GM12872 (cell line): ENCODE measurements around the gene DDIAS.

Source experiments
- TF ChIP-seq, protein P1 (sequence below): IDR thresholded peaks from 3 replicates; pipeline ENCODE4 v1.5.1; 2011; ENCODE audit warnings: low read depth, mild to moderate bottlenecking, low read length, moderate library complexity; ENCODE audit not compliant: insufficient read depth

The DDIAS gene

GRCh38 chr11:82978422-82979099 lies 77.0 kb downstream of the DDIAS start:
- TF ChIP-seq, protein P1, sequence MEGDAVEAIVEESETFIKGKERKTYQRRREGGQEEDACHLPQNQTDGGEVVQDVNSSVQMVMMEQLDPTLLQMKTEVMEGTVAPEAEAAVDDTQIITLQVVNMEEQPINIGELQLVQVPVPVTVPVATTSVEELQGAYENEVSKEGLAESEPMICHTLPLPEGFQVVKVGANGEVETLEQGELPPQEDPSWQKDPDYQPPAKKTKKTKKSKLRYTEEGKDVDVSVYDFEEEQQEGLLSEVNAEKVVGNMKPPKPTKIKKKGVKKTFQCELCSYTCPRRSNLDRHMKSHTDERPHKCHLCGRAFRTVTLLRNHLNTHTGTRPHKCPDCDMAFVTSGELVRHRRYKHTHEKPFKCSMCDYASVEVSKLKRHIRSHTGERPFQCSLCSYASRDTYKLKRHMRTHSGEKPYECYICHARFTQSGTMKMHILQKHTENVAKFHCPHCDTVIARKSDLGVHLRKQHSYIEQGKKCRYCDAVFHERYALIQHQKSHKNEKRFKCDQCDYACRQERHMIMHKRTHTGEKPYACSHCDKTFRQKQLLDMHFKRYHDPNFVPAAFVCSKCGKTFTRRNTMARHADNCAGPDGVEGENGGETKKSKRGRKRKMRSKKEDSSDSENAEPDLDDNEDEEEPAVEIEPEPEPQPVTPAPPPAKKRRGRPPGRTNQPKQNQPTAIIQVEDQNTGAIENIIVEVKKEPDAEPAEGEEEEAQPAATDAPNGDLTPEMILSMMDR = no peak

- TF ChIP-seq, protein P1 = no peak
These were observed 78.3 kb downstream of the DDIAS start for GRCh38 chr11:82979824-82980223.

- TF ChIP-seq, protein P1 = no peak
These were observed 78.8 kb downstream of the DDIAS start for GRCh38 chr11:82980292-82980691.

DNA sequence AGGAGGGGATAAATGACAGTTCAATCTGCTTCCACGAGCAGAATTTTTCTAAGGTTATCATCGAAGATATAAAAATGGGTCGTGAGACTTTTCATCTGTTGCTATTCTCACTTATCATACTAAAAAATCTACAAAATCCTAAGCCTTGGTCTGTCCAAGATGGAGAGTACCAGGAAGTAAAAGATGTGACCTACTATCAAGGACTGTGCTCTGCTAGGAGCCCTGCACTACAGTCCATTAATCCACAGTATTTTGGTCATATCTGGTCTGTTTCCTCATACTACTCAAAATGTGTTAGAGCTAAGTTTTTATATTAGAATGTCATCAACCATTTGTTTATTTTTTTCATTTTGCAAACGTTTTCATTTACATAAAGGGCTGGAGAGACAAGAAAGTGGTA lies 79.4 kb downstream of the DDIAS start:
- TF ChIP-seq, protein P1 = no peak

DNA sequence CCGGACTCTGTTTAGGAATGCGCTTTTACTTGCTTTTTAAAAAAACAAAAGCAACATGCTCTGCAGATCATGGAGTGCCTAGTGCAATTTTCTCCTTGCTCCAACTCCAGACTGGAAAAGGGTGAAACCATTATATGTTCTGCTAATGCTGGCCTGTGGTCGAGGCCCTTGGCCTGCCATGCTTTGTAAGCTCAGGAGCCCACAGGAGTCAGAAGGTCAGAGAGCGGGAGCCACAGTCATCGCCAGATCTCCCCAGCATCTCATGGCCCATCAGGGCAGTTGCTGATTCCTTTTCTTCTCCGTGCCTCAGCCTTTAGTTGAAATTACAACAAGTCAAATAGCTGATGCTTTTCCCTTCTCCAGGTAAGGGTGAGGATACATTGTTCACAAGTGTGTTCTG lies 80.3 kb downstream of the DDIAS start:
- TF ChIP-seq, protein P1 = no peak
